ENCODE data around the gene CCDC136. TPM values are rescaled to one million over a fixed set of nuclear protein-coding genes. Genes with fewer than 3 reads are reported as not detected.
A peak's percentile ranks its signal among the peaks of the same experiment; 100 is the strongest.

Gene CCDC136
- total RNA-seq, 2 donors from 2014 or later: 15.1 to 23.8 TPM

- peaks cover 0 to 3% of the 10 kb centered on the region in 2 donors for H3K4me1 Mint-ChIP-seq (ENCODE audit: low read depth in 2 of 2)
- no peaks in the 10 kb centered on the region for H3K9me3 Mint-ChIP-seq
- H3K27me3 Mint-ChIP-seq: no peaks in the 10 kb centered on the region
- ATAC-seq (no peak), DNase-seq (ENCODE audit: low spot score) (no peak)
- H3K36me3 Mint-ChIP-seq: no peaks in the 10 kb centered on the region
- H3K4me3 Mint-ChIP-seq: no peak overlapping the region
- no peak overlapping the region for H3K27ac Mint-ChIP-seq
These were observed 53.1 kb downstream of the CCDC136 start for GRCh38 chr7:128844777-128845311.

- DNase-seq (ENCODE audit: low spot score): no peak
- no peak for ATAC-seq
- Mint-ChIP-seq H3K27me3 (no peaks in the 10 kb centered on the region), H3K36me3 (no peaks in the 10 kb centered on the region), H3K4me1 (ENCODE audit: low read depth in 2 of 2) (peaks cover 0 to 3% of the 10 kb centered on the region in 2 donors), H3K27ac (no peak overlapping the region), H3K4me3 (no peak overlapping the region), H3K9me3 (no peaks in the 10 kb centered on the region)
These were observed 53.7 kb downstream of the CCDC136 start for GRCh38 chr7:128845475-128845874.

DNA sequence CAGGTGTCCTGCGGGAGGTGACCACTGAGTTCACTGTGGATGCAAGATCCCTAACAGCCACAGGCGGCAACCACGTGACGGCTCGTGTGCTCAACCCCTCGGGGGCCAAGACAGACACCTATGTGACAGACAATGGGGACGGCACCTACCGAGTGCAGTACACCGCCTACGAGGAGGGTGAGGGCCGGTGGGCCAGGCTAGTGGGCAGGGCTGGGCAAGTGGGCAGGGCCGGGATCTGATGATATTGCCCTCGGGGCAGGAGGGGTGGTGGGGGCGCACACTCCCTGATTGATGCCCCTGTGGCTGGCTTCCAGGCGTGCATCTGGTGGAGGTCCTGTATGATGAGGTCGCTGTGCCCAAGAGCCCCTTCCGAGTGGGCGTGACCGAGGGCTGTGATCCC lies 54.2 kb downstream of the CCDC136 start:
- H3K27ac Mint-ChIP-seq: no peak overlapping the region
- no peak for DNase-seq (ENCODE audit: low spot score)
- H3K9me3 Mint-ChIP-seq: no peaks in the 10 kb centered on the region
- no peak for ATAC-seq
- H3K4me1 Mint-ChIP-seq (ENCODE audit: low read depth in 2 of 2): peaks cover 0 to 3% of the 10 kb centered on the region in 2 donors
- H3K36me3 Mint-ChIP-seq: no peaks in the 10 kb centered on the region
- H3K4me3 Mint-ChIP-seq: no peak overlapping the region
- no peaks in the 10 kb centered on the region for H3K27me3 Mint-ChIP-seq

GRCh38 chr7:128846781-128847444 lies 55.1 kb downstream of the CCDC136 start:
- Mint-ChIP-seq H3K4me1 (ENCODE audit: low read depth in 2 of 2) (peaks cover 0 to 3% of the 10 kb centered on the region in 2 donors), H3K27me3 (no peaks in the 10 kb centered on the region), H3K4me3 (no peak overlapping the region), H3K9me3 (no peaks in the 10 kb centered on the region), H3K27ac (no peak overlapping the region), H3K36me3 (no peaks in the 10 kb centered on the region)
- ATAC-seq (no peak), DNase-seq (ENCODE audit: low spot score) (no peak)

GRCh38 chr7:128847721-128848211 lies 56.0 kb downstream of the CCDC136 start:
- ATAC-seq (no peak), DNase-seq (ENCODE audit: low spot score) (no peak)
- Mint-ChIP-seq H3K4me1 (ENCODE audit: low read depth in 2 of 2) (no peaks in the 10 kb centered on the region), H3K9me3 (no peaks in the 10 kb centered on the region), H3K4me3 (no peak overlapping the region), H3K27ac (no peak overlapping the region), H3K36me3 (no peaks in the 10 kb centered on the region), H3K27me3 (no peaks in the 10 kb centered on the region)

- Mint-ChIP-seq H3K27me3 (no peaks in the 10 kb centered on the region), H3K36me3 (no peaks in the 10 kb centered on the region), H3K4me3 (no peak overlapping the region), H3K4me1 (ENCODE audit: low read depth in 2 of 2) (no peaks in the 10 kb centered on the region), H3K27ac (no peak overlapping the region), H3K9me3 (no peaks in the 10 kb centered on the region)
- DNase-seq (ENCODE audit: low spot score) (no peak), ATAC-seq (no peak)
These were observed 56.8 kb downstream of the CCDC136 start for GRCh38 chr7:128848289-128849155.

DNA sequence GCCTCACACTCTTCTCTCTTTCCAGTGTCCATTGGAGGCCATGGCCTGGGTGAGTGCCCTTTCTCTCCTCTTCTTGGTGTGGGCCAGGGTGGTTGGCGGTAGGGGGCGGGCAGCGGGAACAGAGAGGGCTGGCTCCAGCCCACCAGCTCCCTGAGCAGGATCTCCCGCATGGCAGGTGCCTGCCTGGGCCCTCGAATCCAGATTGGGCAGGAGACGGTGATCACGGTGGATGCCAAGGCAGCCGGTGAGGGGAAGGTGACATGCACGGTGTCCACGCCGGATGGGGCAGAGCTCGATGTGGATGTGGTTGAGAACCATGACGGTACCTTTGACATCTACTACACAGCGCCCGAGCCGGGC lies 57.4 kb downstream of the CCDC136 start:
- H3K27me3 Mint-ChIP-seq: no peaks in the 10 kb centered on the region
- no peak overlapping the region for H3K4me3 Mint-ChIP-seq
- H3K4me1 Mint-ChIP-seq (ENCODE audit: low read depth in 2 of 2): no peaks in the 10 kb centered on the region
- no peak overlapping the region for H3K27ac Mint-ChIP-seq
- no peak for DNase-seq (ENCODE audit: low spot score)
- H3K9me3 Mint-ChIP-seq: no peaks in the 10 kb centered on the region
- H3K36me3 Mint-ChIP-seq: no peaks in the 10 kb centered on the region
- no peak for ATAC-seq

DNA sequence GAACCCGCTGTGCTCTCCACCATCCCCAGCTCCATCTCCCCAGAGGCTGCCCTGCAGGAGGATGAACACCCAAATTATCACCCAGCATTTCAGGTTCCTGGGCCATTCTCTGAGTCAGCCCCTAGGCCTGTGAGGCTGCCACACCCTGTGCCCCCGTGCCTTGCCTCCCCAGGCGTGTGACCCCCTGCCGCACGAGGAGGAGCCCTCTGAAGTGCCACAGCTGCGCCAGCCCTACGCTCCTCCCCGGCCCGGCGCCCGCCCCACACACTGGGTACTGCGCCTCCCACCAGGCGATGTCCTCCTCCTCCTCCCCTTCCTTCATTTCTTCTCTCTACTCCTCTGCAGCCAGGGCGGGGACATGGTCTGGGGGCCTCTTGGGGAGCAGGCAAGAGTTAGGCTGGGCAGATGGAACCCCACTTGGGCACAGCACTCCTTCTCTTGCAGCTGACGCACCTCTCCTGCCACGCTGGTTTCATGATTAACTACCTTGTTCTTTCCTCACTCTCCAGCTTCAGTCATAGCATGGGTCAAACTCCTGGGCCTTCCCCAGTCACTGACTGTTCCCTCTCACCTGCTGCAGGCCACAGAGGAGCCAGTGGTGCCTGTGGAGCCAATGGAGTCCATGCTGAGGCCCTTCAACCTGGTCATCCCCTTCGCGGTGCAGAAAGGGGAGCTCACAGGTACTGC lies 58.2 kb downstream of the CCDC136 start:
- DNase-seq (ENCODE audit: low spot score): no peak
- Mint-ChIP-seq H3K27me3 (no peaks in the 10 kb centered on the region), H3K27ac (no peak overlapping the region), H3K4me3 (no peak overlapping the region), H3K4me1 (ENCODE audit: low read depth in 2 of 2) (no peaks in the 10 kb centered on the region), H3K9me3 (no peaks in the 10 kb centered on the region), H3K36me3 (no peaks in the 10 kb centered on the region)
- no peak for ATAC-seq

- H3K9me3 Mint-ChIP-seq: no peaks in the 10 kb centered on the region
- H3K4me3 Mint-ChIP-seq: no peak overlapping the region
- H3K36me3 Mint-ChIP-seq: no peaks in the 10 kb centered on the region
- DNase-seq (ENCODE audit: low spot score) (no peak), ATAC-seq (no peak)
- no peaks in the 10 kb centered on the region for H3K4me1 Mint-ChIP-seq (ENCODE audit: low read depth in 2 of 2)
- H3K27ac Mint-ChIP-seq: no peak overlapping the region
- H3K27me3 Mint-ChIP-seq: no peaks in the 10 kb centered on the region
These were observed 60.9 kb downstream of the CCDC136 start for GRCh38 chr7:128852537-128853254.

DNA sequence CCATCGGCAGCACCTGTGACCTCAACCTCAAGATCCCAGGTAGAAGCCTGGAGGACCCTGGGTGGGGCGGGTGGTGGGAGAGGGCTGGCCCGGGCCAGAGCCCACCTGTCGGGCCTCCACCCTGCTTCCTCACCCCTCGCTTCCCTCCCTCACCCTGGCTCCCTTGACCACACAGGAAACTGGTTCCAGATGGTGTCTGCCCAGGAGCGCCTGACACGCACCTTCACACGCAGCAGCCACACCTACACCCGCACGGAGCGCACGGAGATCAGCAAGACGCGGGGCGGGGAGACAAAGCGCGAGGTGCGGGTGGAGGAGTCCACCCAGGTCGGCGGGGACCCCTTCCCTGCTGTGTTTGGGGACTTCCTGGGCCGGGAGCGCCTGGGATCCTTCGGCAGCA lies 62.0 kb downstream of the CCDC136 start:
- Mint-ChIP-seq H3K4me3 (no peak overlapping the region), H3K27me3 (no peaks in the 10 kb centered on the region), H3K36me3 (no peaks in the 10 kb centered on the region), H3K4me1 (ENCODE audit: low read depth in 2 of 2) (no peaks in the 10 kb centered on the region), H3K27ac (no peak overlapping the region), H3K9me3 (no peaks in the 10 kb centered on the region)
- DNase-seq (ENCODE audit: low spot score): no peak
- no peak for ATAC-seq

- no peak for ATAC-seq
- Mint-ChIP-seq H3K9me3 (no peaks in the 10 kb centered on the region), H3K4me3 (no peak overlapping the region), H3K27ac (no peak overlapping the region), H3K4me1 (ENCODE audit: low read depth in 2 of 2) (no peaks in the 10 kb centered on the region), H3K36me3 (no peaks in the 10 kb centered on the region), H3K27me3 (no peaks in the 10 kb centered on the region)
- no peak for DNase-seq (ENCODE audit: low spot score)
These were observed 62.6 kb downstream of the CCDC136 start for GRCh38 chr7:128854396-128854795.

DNA sequence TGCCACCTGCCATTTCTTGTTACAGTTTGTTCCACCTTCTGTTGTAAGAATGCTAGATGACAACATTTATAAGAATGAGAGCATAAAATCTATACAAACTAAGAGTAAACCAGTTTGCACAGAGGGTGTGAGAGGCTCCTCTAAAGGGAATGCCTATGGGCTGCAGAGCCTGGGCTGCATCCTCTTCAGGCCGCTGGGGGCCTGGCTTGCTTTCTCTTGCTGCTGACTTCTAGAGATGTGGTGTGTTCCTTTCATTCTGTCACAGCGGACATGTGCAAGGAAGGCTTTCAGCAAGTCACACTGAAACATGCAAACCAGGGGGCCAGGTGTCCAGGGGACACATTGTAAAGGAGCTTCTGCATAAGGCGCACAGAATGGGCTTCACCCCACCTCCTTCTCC lies 63.8 kb downstream of the CCDC136 start:
- ATAC-seq (no peak), DNase-seq (ENCODE audit: low spot score) (no peak)
- H3K27me3 Mint-ChIP-seq: no peaks in the 10 kb centered on the region
- H3K4me1 Mint-ChIP-seq (ENCODE audit: low read depth in 2 of 2): peaks cover 0 to 2% of the 10 kb centered on the region in 2 donors
- no peaks in the 10 kb centered on the region for H3K9me3 Mint-ChIP-seq
- H3K27ac Mint-ChIP-seq: no peak overlapping the region
- no peaks in the 10 kb centered on the region for H3K36me3 Mint-ChIP-seq
- no peak overlapping the region for H3K4me3 Mint-ChIP-seq

- ATAC-seq (peak in 1 of 2 donors; percentile 9), DNase-seq (ENCODE audit: low spot score) (no peak)
- peaks cover 0 to 2% of the 10 kb centered on the region in 2 donors for H3K4me1 Mint-ChIP-seq (ENCODE audit: low read depth in 2 of 2)
- no peaks in the 10 kb centered on the region for H3K9me3 Mint-ChIP-seq
- no peaks in the 10 kb centered on the region for H3K36me3 Mint-ChIP-seq
- H3K27ac Mint-ChIP-seq: no peak overlapping the region
- no peak overlapping the region for H3K4me3 Mint-ChIP-seq
- H3K27me3 Mint-ChIP-seq: no peaks in the 10 kb centered on the region
These were observed 64.4 kb downstream of the CCDC136 start for GRCh38 chr7:128856001-128856718.
